Endothelial cell of umbilical vein (primary cell): Measurements from ENCODE around the gene MS4A15. TPM values are rescaled to one million over a fixed set of nuclear protein-coding genes. Genes with fewer than 3 reads are reported as not detected.

ENCODE experiments used
- BruUV-seq: library from RNA; stranded (reverse); fragments of 400-500 nt; replicated peaks from 2 replicates; lab custom pipeline; 2021; lab: Mats Ljungman, UMichigan
- CTCF ChIA-PET: fragments of 300-600, 350-600 bp; sonication (Branson Sonifier 250); formaldehyde crosslinking; loops from one replicate; lab custom pipeline; 2021; ENCODE audit warnings: antibody characterized with exemption, inconsistent platforms; lab: Charles Lee
- POLR2A ChIA-PET: fragments of 300-600, 350-600 bp; sonication (Branson Sonifier 250); formaldehyde crosslinking; loops from one replicate; lab custom pipeline; 2021; ENCODE audit warnings: antibody characterized with exemption, inconsistent platforms; lab: Charles Lee
- DNase-seq: peaks from one replicate; pipeline ENCODE4 v3.0.0-alpha.2; 2011; ENCODE audit warnings: low read depth, low spot score
- FAIRE-seq: peaks from 2 replicates; lab custom pipeline; 2011; peaks lifted over from hg19 to GRCh38; lab: Jason Lieb, UNC
- H2AFZ ChIP-seq: 2 replicates; pipeline ENCODE4 v1.6.0; 2012; ENCODE audit warnings: low read depth, low read length, control low read depth, inconsistent platforms
- H3K27ac ChIP-seq: 2 replicates; pipeline ENCODE4 v1.5.1; 2011; ENCODE audit warnings: low read depth, mild to moderate bottlenecking, control low read depth, low read length, moderate library complexity; ENCODE audit not compliant: insufficient read depth
- H3K27me3 ChIP-seq, 2 experiments: 2 replicates each; pipeline versions ENCODE4 v1.6.0 to v1.6.1; 2011; ENCODE audit warnings: low read length in 2 of 2, mixed read lengths in 1 of 2; ENCODE audit not compliant: control insufficient read depth in 2 of 2, insufficient read depth in 2 of 2
- H3K36me3 ChIP-seq, 2 experiments: 2 replicates in 1 of 2; 3 replicates in 1 of 2; pipeline ENCODE4 v1.5.1; 2011; ENCODE audit warnings: low read length in 2 of 2, mild to moderate bottlenecking in 1 of 2, moderate library complexity in 1 of 2; ENCODE audit not compliant: control insufficient read depth in 2 of 2, insufficient read depth in 2 of 2; ENCODE audit errors: extremely low read depth in 1 of 2
- H3K4me1 ChIP-seq: 3 replicates; pipeline ENCODE4 v1.5.1; 2011; ENCODE audit warnings: mild to moderate bottlenecking, low read length; ENCODE audit not compliant: control insufficient read depth, insufficient read depth; ENCODE audit errors: extremely low read depth
- H3K4me2 ChIP-seq: 2 replicates; pipeline ENCODE4 v1.6.1; 2011; ENCODE audit warnings: low read length, control low read depth, mixed read lengths; ENCODE audit not compliant: insufficient read depth
- H3K4me3 ChIP-seq, 3 experiments: fragments of 200-600 bp in 1 of 3; sonication (generic), shearing (Covaris generic) in 1 of 3; replicated peaks in 1 of 3; 2 replicates each; pipeline ENCODE4 v1.5.1; 2011 to 2016; ENCODE audit warnings: control low read depth in 3 of 3, low read length in 3 of 3, mild to moderate bottlenecking in 2 of 3, inconsistent platforms in 1 of 3, low read depth in 1 of 3, moderate library complexity in 1 of 3; ENCODE audit not compliant: insufficient read depth in 1 of 3
- H3K79me2 ChIP-seq: 2 replicates; pipeline ENCODE4 v1.6.0; 2012; ENCODE audit warnings: low read length, inconsistent platforms; ENCODE audit not compliant: control insufficient read depth, insufficient read depth
- H3K9ac ChIP-seq: replicated peaks from 2 replicates; pipeline ENCODE3; 2011; ENCODE audit warnings: low read length, control low read depth; ENCODE audit not compliant: insufficient read depth; ENCODE audit errors: extremely low read depth
- H3K9me1 ChIP-seq: replicated peaks from 3 replicates; pipeline ENCODE4 v1.6.0; 2011; ENCODE audit warnings: mild to moderate bottlenecking, low read length; ENCODE audit not compliant: control insufficient read depth, insufficient read depth; ENCODE audit errors: extremely low read depth
- H3K9me3 ChIP-seq: replicated peaks from 2 replicates; pipeline ENCODE4 v1.5.1; 2012; ENCODE audit warnings: low read length, inconsistent platforms; ENCODE audit not compliant: control insufficient read depth, insufficient read depth
- H4K20me1 ChIP-seq: replicated peaks from 2 replicates; pipeline ENCODE3; 2011; ENCODE audit warnings: mild to moderate bottlenecking, low read length; ENCODE audit not compliant: control insufficient read depth, insufficient read depth; ENCODE audit errors: extremely low read depth
- CTCF ChIP-seq, 2 donors: IDR thresholded peaks; 1 replicate in 1 of 2; 2 replicates in 1 of 2; pipeline ENCODE4 v1.5.1; 2011; ENCODE audit warnings: low read length in 2 of 2, mild to moderate bottlenecking in 2 of 2, moderate library complexity in 2 of 2, control low read depth in 1 of 2, inconsistent platforms in 1 of 2, low read depth in 1 of 2; ENCODE audit not compliant: insufficient read depth in 1 of 2; ENCODE audit errors: extremely low read depth in 1 of 2
- EZH2 ChIP-seq: IDR thresholded peaks from 2 replicates; pipeline ENCODE4 v1.6.1; 2012; ENCODE audit warnings: borderline replicate concordance, low read depth, mild to moderate bottlenecking, moderate library complexity, low read length, inconsistent platforms; ENCODE audit not compliant: severe bottlenecking
- FOS ChIP-seq: IDR thresholded peaks from 2 replicates; pipeline ENCODE4 v1.6.1; 2011; ENCODE audit warnings: mild to moderate bottlenecking, low read length, moderate library complexity, borderline replicate concordance; ENCODE audit not compliant: insufficient read depth
- GATA2 ChIP-seq: IDR thresholded peaks from 2 replicates; pipeline ENCODE4 v1.7.0; 2011; ENCODE audit warnings: low read depth, mild to moderate bottlenecking, moderate library complexity, mixed read lengths, low read length; ENCODE audit not compliant: insufficient read length, insufficient read depth
- JUN ChIP-seq: IDR thresholded peaks from 2 replicates; pipeline ENCODE4 v1.6.1; 2011; ENCODE audit warnings: borderline replicate concordance, low read depth; ENCODE audit not compliant: insufficient read length, insufficient read depth
- MAX ChIP-seq: IDR thresholded peaks from 2 replicates; pipeline ENCODE4 v1.6.1; 2011; ENCODE audit not compliant: insufficient read depth, insufficient read length
- MYC ChIP-seq: IDR thresholded peaks from one replicate; pipeline ENCODE4 v1.6.1; 2011; ENCODE audit warnings: mild to moderate bottlenecking, low read depth, low read length
- POLR2A ChIP-seq: IDR thresholded peaks from 2 replicates; pipeline ENCODE4 v1.6.1; 2012; ENCODE audit warnings: low read depth, mild to moderate bottlenecking, control low read depth, low read length
- POLR2AphosphoS5 ChIP-seq: IDR thresholded peaks from 2 replicates; pipeline ENCODE4 v1.6.1; 2012; ENCODE audit warnings: low read depth, mild to moderate bottlenecking, control low read depth, low read length, moderate library complexity; ENCODE audit not compliant: insufficient read depth
- dilution Hi-C: fragments of 300-500 bp; cut with MboI; formaldehyde crosslinking; loops from one replicate; pipeline ENCODE4 v1.15.0; 2019; ENCODE audit warnings: low sequenced_read_pairs; ENCODE audit not compliant: extremely low pct_ligation_motif_present
- intact Hi-C: fragments of 100-400 bp; cut with micrococcal nuclease; formaldehyde crosslinking; loops from one replicate; pipeline ENCODE4 v1.10.0; 2022
- polyA plus RNA-seq, 4 experiments: library from polyadenylated mRNA; depleted of rRNA in 3 of 4; stranded (reverse) in 3 of 4; unstranded in 1 of 4; fragments of >200 nt; gene quantifications; 2 replicates each; pipeline versions ENCODE4 v1.2.1 to v1.2.3, GENCODE V29; 2011 to 2012; ENCODE audit warnings: missing spikeins in 1 of 4
- total RNA-seq: library from RNA; stranded (reverse); gene quantifications from 2 replicates; pipeline ENCODE4 v1.2.3, GENCODE V29; 2021

MS4A15 gene
- total and polyA plus RNA-seq, 2 donors (not counting 3 experiments of a cell fraction or from before 2014, with no cell fraction given) = not detected

- dilution Hi-C loops = no loop called here
- Histone ChIP-seq H3K27ac (no peak overlapping the region), H3K9ac (no peak overlapping the region), H3K79me2 (no peaks in the 10 kb centered on the region), H4K20me1 (no peaks in the 10 kb centered on the region), H3K9me1 (no peaks in the 10 kb centered on the region), H3K9me3 (no peaks in the 10 kb centered on the region), H3K27me3 (peaks cover under 1 to 7% of the 10 kb centered on the region in 2 experiments), H2AFZ (no peak overlapping the region), H3K4me1 (peaks cover 14% of the 10 kb centered on the region), H3K36me3 (no peaks in the 10 kb centered on the region), H3K4me3 (no peak overlapping the region), H3K4me2 (no peak overlapping the region)
- TF ChIP-seq EZH2 = no peak
- TF ChIP-seq GATA2 = no peak
- no peak for TF ChIP-seq MAX
- TF ChIP-seq MYC = no peak
- TF ChIP-seq FOS = no peak
- TF ChIP-seq JUN = no peak
- no peak for TF ChIP-seq POLR2A
- BruUV-seq = no TSS peak
- intact Hi-C loops = no loop called here
- DNase-seq (no peak), FAIRE-seq (no peak)
- POLR2A ChIA-PET = no interaction called here
- CTCF ChIA-PET = interaction anchor here (2.6 kb wide), 1 partner anchor 107 kb away, joined by 9 read pairs; no protein-coding TSS in a partner anchor
Measured at GRCh38 chr11:60792521-60792920, 35.9 kb downstream of the MS4A15 start.

DNA sequence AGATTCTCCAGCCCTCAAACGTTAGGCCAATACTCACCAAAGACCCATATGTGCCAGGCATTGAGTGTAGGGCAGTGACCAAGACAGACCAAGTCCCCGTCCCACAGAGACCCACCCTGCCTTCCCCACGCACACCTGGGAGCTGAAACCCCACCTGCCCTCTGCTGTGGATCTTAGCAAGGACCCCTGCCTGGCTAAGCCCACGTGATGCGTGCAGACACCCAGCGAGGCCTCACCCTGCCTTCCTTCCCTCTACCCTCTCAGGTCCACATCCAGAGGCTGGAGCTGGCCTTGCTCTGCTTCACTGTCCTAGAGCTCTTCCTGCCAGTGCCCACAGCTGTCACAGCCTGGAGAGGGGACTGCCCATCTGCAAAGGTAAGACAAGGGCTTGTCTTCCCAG lies 38.6 kb downstream of the MS4A15 start:
- DNase-seq (no peak), FAIRE-seq (no peak)
- H3K9ac ChIP-seq = no peak overlapping the region
- H3K27me3 ChIP-seq = peaks cover 7 to 25% of the 10 kb centered on the region in 2 experiments
- TF ChIP-seq GATA2 (no peak), MAX (no peak), JUN (no peak), POLR2AphosphoS5 (no peak), FOS (no peak), POLR2A (no peak), CTCF (IDR thresholded peaks at IDR 0.05; ENCODE audit: extremely low read depth in 1 of 2, insufficient read depth in 1 of 2, low read depth in 1 of 2, low read length in 2 of 2) (no peak), EZH2 (no peak), MYC (no peak)
- H3K4me1 ChIP-seq = no peaks in the 10 kb centered on the region
- no TSS peak for BruUV-seq
- no peaks in the 10 kb centered on the region for H3K79me2 ChIP-seq
- H3K27ac ChIP-seq = no peak overlapping the region
- dilution Hi-C loops = no loop called here
- H3K4me2 ChIP-seq = no peak overlapping the region
- intact Hi-C loops = no loop called here
- no peak overlapping the region for H3K4me3 ChIP-seq
- no peaks in the 10 kb centered on the region for H3K9me1 ChIP-seq
- H2AFZ ChIP-seq = no peak overlapping the region
- ChIA-PET CTCF (interaction anchor here (1.0 kb wide), 1 partner anchor 93 kb away, joined by 3 read pairs; no protein-coding TSS in a partner anchor), POLR2A (no interaction called here)
- no peaks in the 10 kb centered on the region for H4K20me1 ChIP-seq
- no peaks in the 10 kb centered on the region for H3K36me3 ChIP-seq
- no peaks in the 10 kb centered on the region for H3K9me3 ChIP-seq
